Breast epithelium (tissue), 4 donors: ENCODE measurements around the gene MAN1A1. TPM values are rescaled to one million over a fixed set of nuclear protein-coding genes. Genes with fewer than 3 reads are reported as not detected.
A peak's percentile ranks its signal among the peaks of the same experiment; 100 is the strongest.

ENCODE experiments used
- DNase-seq, 2 donors: peaks; one replicate each; pipeline ENCODE4 v3.0.0-alpha.2; 2019; ENCODE audit warnings: low spot score in 2 of 2
- H3K27ac ChIP-seq, 2 donors: fragments of 200-600 bp; sonication (generic) in 1 of 2; one replicate each; pipeline ENCODE4 v1.5.1; 2016 to 2019; ENCODE audit warnings: mild to moderate bottlenecking in 1 of 2
- H3K27me3 ChIP-seq, 2 donors: fragments of 200-600 bp; sonication (generic) in 1 of 2; one replicate each; pipeline versions ENCODE4 v1.5.1 to v1.6.0; 2017 to 2019; ENCODE audit warnings: control low read depth in 1 of 2, mild to moderate bottlenecking in 1 of 2
- H3K36me3 ChIP-seq: fragments of 200-600 bp; one replicate; pipeline ENCODE4 v1.5.1; 2019
- H3K4me1 ChIP-seq, 2 donors: fragments of 200-600 bp; sonication (generic); one replicate each; pipeline ENCODE4 v1.5.1; 2016 to 2019; ENCODE audit warnings: control low read depth in 1 of 2
- H3K4me3 ChIP-seq, 3 donors: fragments of 200-600 bp; sonication (generic); 1 replicate in 2 of 3; 2 replicates in 1 of 3; pipeline ENCODE4 v1.5.1; 2016 to 2019; ENCODE audit warnings: mild to moderate bottlenecking in 3 of 3, moderate library complexity in 2 of 3
- H3K9me3 ChIP-seq, 2 donors: fragments of 200-600 bp; sonication (generic) in 1 of 2; one replicate each; pipeline ENCODE4 v1.5.1; 2016 to 2019; ENCODE audit warnings: control low read depth in 1 of 2
- POLR2A ChIP-seq: fragments of 450-650 bp; IDR thresholded peaks from one replicate; pipeline ENCODE4 v1.6.1; 2016; ENCODE audit warnings: antibody characterized with exemption, mild to moderate bottlenecking, moderate library complexity
- POLR2AphosphoS5 ChIP-seq, 3 donors: sonication (generic); formaldehyde crosslinking; IDR thresholded peaks; one replicate each; pipeline ENCODE4 v1.6.1; 2017; ENCODE audit warnings: antibody characterized with exemption in 3 of 3
- intact Hi-C: fragments of 100-400 bp; cut with DNase I; formaldehyde crosslinking; loops from one replicate; pipeline ENCODE4 v1.15.1; 2023; ENCODE audit warnings: low total_unique reads
- total RNA-seq, 3 donors: library from RNA; depleted of rRNA; stranded (reverse); fragments of >200 nt; gene quantifications; one replicate each; pipeline ENCODE4 v1.1.0, GENCODE V29; 2016
- TF ChIP-seq, protein P1 (sequence below), 3 donors: fragments of 450-650 bp; IDR thresholded peaks; one replicate each; pipeline ENCODE4 v1.5.1; 2016 to 2017; ENCODE audit warnings: antibody characterized with exemption in 3 of 3, mild to moderate bottlenecking in 3 of 3, moderate library complexity in 3 of 3

The MAN1A1 gene
- total RNA-seq, 3 donors from 2014 or later, result 81.2 to 481 (median 104) TPM

DNA sequence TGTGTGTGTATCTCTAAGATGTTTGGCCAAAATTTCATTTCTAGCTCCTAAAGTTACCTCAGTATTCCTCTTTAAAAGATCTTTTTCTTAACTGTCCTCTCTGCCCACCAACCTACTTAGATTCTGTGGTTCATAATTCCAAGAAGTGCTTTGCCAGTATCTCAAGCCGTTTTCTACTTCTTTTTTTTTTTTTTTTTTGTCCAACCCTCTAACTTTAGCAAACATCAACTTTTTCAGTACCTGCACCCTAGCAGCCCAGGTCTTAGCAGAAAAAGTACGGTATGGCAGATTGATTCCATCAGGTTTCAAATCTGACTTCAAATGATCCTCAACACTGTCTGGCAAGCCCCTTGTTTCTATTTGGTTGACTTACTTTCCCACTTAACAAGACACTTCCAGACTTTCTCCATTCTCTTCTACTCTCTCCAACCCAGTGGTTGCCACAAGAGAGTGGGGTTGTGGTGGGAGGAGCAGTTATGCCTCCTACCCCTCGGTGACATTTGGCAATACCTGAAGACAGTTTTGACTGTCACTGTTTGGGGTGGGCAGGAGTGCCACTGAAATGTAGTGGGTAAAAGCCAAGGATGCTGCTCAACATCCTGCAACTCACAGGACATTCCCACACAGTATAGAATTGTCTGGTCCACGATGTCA is 10.8 kb upstream of the MAN1A1 start:
- no peaks in the 10 kb centered on the region for H3K36me3 ChIP-seq
- H3K9me3 ChIP-seq, result no peaks in the 10 kb centered on the region
- DNase-seq, result no peak
- no peaks in the 10 kb centered on the region for H3K27me3 ChIP-seq
- TF ChIP-seq POLR2AphosphoS5 (IDR thresholded peaks at IDR 0.05), result no peak
- TF ChIP-seq, protein P1, sequence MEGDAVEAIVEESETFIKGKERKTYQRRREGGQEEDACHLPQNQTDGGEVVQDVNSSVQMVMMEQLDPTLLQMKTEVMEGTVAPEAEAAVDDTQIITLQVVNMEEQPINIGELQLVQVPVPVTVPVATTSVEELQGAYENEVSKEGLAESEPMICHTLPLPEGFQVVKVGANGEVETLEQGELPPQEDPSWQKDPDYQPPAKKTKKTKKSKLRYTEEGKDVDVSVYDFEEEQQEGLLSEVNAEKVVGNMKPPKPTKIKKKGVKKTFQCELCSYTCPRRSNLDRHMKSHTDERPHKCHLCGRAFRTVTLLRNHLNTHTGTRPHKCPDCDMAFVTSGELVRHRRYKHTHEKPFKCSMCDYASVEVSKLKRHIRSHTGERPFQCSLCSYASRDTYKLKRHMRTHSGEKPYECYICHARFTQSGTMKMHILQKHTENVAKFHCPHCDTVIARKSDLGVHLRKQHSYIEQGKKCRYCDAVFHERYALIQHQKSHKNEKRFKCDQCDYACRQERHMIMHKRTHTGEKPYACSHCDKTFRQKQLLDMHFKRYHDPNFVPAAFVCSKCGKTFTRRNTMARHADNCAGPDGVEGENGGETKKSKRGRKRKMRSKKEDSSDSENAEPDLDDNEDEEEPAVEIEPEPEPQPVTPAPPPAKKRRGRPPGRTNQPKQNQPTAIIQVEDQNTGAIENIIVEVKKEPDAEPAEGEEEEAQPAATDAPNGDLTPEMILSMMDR (IDR thresholded peaks at IDR 0.05), result no peak
- no peak for TF ChIP-seq POLR2A
- H3K4me1 ChIP-seq, result no peaks in the 10 kb centered on the region
- no peak overlapping the region for H3K27ac ChIP-seq
- H3K4me3 ChIP-seq, result no peak overlapping the region
- intact Hi-C loops, result no loop called here

DNA sequence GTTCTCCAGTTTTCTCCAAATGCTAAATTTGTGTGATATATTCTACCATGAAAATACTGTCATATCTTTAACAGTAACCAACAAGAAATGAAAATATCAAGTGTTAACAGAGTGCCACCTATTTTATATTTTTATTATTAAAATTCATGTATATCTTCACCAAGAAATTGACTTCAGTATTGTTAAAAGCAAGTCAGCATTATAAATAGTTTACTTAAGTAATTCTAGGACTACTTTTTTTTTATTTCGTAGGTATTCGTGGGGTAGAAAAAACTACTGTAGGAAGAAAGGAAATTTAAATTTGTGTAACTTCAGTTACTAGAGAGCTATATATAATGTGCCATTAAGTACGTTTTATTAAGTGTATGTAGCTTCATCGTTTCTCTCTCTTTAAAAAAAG is 6.3 kb upstream of the MAN1A1 start:
- no peak for DNase-seq
- H3K9me3 ChIP-seq, result no peaks in the 10 kb centered on the region
- intact Hi-C loops, result no loop called here
- H3K27ac ChIP-seq, result no peak overlapping the region
- TF ChIP-seq POLR2AphosphoS5 (IDR thresholded peaks at IDR 0.05), result no peak
- TF ChIP-seq, protein P1 (IDR thresholded peaks at IDR 0.05), result no peak
- TF ChIP-seq POLR2A, result no peak
- no peaks in the 10 kb centered on the region for H3K4me1 ChIP-seq
- H3K36me3 ChIP-seq, result no peaks in the 10 kb centered on the region
- no peaks in the 10 kb centered on the region for H3K27me3 ChIP-seq
- no peak overlapping the region for H3K4me3 ChIP-seq

DNA sequence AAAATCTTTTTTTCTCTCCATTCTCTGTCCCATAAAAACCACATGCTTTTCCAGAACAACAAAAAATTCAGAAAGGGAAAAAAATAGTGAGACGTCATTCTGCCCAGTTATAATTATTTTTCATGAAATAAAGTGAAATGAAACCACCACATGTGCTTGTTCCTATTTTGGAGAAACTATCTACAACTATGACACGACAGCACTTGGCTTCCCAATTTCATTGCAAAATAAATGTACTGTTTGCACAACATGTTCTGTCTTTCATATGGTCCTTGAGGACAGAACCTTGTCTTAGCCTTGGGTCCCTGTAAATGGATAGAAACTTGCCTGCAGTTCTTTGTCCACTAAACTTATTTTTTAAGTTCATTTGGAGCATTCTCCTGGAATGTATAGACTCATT is 5.6 kb upstream of the MAN1A1 start:
- no peaks in the 10 kb centered on the region for H3K27me3 ChIP-seq
- no peaks in the 10 kb centered on the region for H3K36me3 ChIP-seq
- H3K4me1 ChIP-seq, result no peaks in the 10 kb centered on the region
- no peak overlapping the region for H3K4me3 ChIP-seq
- no peak for TF ChIP-seq POLR2A
- TF ChIP-seq, protein P1 (IDR thresholded peaks at IDR 0.05), result no peak
- TF ChIP-seq POLR2AphosphoS5 (IDR thresholded peaks at IDR 0.05), result peak in 1 of 3 donors; percentile 33
- intact Hi-C loops, result no loop called here
- DNase-seq, result no peak
- H3K27ac ChIP-seq, result no peak overlapping the region
- H3K9me3 ChIP-seq, result no peaks in the 10 kb centered on the region

DNA sequence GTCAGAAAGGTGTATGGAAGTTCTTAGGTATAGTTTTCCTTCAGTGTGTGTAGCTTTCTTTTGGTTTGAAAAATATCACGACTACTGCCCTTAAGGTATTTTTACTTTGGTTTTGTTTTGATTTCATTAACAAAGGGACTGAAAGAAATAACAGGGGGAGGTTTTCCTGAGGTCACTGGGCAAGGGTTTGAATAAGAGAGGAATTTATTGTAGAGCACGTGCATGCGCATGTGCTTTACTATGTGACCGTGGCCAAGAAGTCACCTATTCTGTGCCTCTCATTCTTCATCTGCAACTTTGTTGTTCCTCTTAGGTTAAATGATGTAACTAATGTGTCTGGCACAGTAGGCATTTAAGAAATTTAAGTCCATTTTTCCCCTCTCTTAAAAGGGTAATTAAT is 4.1 kb upstream of the MAN1A1 start:
- no peak for DNase-seq
- intact Hi-C loops, result no loop called here
- Histone ChIP-seq H3K27ac (peak overlapping the region in 1 of 2 donors; percentile 4), H3K36me3 (no peaks in the 10 kb centered on the region), H3K4me3 (no peak overlapping the region), H3K27me3 (no peaks in the 10 kb centered on the region), H3K9me3 (no peaks in the 10 kb centered on the region), H3K4me1 (no peaks in the 10 kb centered on the region)
- no peak for TF ChIP-seq POLR2AphosphoS5 (IDR thresholded peaks at IDR 0.05)
- TF ChIP-seq, protein P1 (IDR thresholded peaks at IDR 0.05), result no peak
- TF ChIP-seq POLR2A, result no peak

DNA sequence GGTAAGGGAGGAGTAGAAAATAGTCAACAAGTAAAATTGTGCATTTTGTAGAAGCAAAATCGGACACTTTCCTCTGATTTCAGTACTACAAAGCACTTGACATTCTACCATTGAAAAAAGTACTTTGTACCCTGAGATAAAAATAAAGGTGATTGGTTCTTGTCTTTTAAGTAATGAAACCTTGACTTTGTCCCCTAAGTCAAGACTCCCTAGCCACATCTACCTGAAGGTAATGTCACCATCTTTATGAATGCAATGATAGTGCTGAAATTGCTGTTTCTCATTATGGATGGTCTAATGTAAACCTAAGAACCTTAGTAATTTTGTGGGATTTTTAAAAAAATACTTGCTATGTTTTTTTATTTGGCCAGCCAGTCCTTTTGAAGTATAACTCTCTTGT is 2.4 kb upstream of the MAN1A1 start:
- intact Hi-C loops, result no loop called here
- Histone ChIP-seq H3K4me1 (no peaks in the 10 kb centered on the region), H3K27me3 (no peaks in the 10 kb centered on the region), H3K27ac (no peak overlapping the region), H3K9me3 (no peaks in the 10 kb centered on the region), H3K4me3 (no peak overlapping the region), H3K36me3 (no peaks in the 10 kb centered on the region)
- TF ChIP-seq, protein P1 (IDR thresholded peaks at IDR 0.05), result no peak
- no peak for TF ChIP-seq POLR2A
- TF ChIP-seq POLR2AphosphoS5 (IDR thresholded peaks at IDR 0.05), result no peak
- DNase-seq, result no peak
